ENCODE data around the gene PLEK2. TPM values are rescaled to one million over a fixed set of nuclear protein-coding genes. Genes with fewer than 3 reads are reported as not detected.
"Not testable (repeated sequence)": the region's sequence is repeated elsewhere in the genome, so short reads cannot be mapped to it uniquely, and the experiment has no call there.

Gene PLEK2
- total RNA-seq, 1 experiment from 2014 or later, result 9.1 TPM

DNA sequence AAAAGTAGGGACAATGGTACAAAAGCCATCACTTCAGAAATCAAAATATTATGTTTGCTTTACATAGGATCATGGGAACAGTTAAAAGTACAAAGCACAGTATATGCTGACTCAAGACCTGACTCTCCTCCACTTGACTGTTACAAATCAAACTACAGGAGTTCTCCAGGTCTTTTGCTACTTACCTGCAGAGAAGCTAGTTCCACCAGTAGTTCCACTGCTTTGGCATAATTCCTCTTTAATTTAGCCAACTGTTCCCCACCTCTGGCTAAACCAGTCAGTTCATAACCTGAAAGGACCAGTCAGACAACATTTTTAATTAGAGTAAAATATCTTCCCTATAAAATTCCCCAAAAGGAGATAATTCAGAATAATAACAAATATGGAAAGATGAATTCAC, 66.4 kb downstream of the PLEK2 start:
- no peaks in the 10 kb centered on the region for H3K27me3 ChIP-seq (ENCODE audit: control insufficient read depth, insufficient read depth, low read length)
- intact Hi-C loops (cut with micrococcal nuclease; ENCODE audit: unreplicated experiment), result no loop called here
- ATAC-seq (no peak), DNase-seq (ENCODE audit: low read depth, low spot score) (no peak)
- no TSS peak for BruUV-seq (replicated peaks)
- ChIA-PET CTCF (no interaction called here), POLR2A (no interaction called here)
- no peak for TF ChIP-seq POLR2AphosphoS5 (IDR thresholded peaks at IDR 0.05; ENCODE audit: low read depth, low read length)
- TF ChIP-seq CTCF (IDR thresholded peaks at IDR 0.05), result no peak
- no peak for TF ChIP-seq SIN3A (IDR thresholded peaks at IDR 0.05; ENCODE audit: borderline replicate concordance, insufficient read depth, low read depth, low read length)
- TF ChIP-seq TCF7L2 (IDR thresholded peaks at IDR 0.05; ENCODE audit: low read depth, low read length), result no peak
- TF ChIP-seq REST (IDR thresholded peaks at IDR 0.05; ENCODE audit: insufficient read depth in 1 of 2, low read depth in 2 of 2, low read length in 1 of 2), result no peak
- no peaks in the 10 kb centered on the region for H3K9me3 ChIP-seq (ENCODE audit: control insufficient read depth, insufficient read depth, low read depth, low read length)
- no peak overlapping the region for H3K27ac ChIP-seq (ENCODE audit: low read length)
- H3K4me1 ChIP-seq (ENCODE audit: control insufficient read depth, insufficient read depth, low read length), result no peaks in the 10 kb centered on the region
- peaks cover 19% of the 10 kb centered on the region for H3K36me3 ChIP-seq (ENCODE audit: control insufficient read depth, insufficient read depth, low read length)
- in situ Hi-C loops (cut with HindIII; ENCODE audit: low pct_unique_long_range_greater_than_20kb, low sequenced_read_pairs), result no loop called here
- H3K4me3 ChIP-seq (ENCODE audit: low read depth in 2 of 2, low read length in 2 of 2), result no peak overlapping the region

DNA sequence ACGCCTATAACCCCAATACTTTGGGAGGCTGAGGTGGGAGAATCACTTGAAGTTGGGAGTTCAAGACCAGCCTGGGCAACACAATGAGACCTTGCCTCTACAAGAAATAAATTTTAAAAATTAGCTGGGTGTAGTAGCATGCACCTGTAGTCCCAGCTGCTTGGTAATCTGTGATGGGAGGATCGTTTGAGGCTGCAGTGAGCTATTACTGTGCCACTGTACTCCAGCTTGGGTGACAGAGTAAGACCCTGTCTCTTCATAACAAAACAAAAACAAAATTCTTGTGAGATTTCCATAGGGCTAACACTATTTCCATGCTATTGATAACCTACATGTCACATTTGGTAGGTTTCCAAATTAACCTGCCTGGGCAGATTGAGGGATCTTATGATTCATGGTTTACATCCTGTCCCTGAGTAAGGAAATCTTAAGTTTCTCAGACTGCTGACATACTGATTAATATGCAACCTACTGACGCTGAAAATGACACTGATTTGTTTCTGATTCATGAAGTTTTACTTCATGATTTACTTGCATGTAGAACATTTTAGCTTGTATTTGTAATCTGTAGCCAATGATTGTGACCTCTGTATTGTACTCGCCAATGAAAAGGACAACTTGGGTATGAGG, 68.2 kb downstream of the PLEK2 start:
- TF ChIP-seq SIN3A (IDR thresholded peaks at IDR 0.05; ENCODE audit: borderline replicate concordance, insufficient read depth, low read depth, low read length) (no peak), CTCF (IDR thresholded peaks at IDR 0.05) (no peak), TCF7L2 (IDR thresholded peaks at IDR 0.05; ENCODE audit: low read depth, low read length) (no peak), REST (IDR thresholded peaks at IDR 0.05; ENCODE audit: insufficient read depth in 1 of 2, low read depth in 2 of 2, low read length in 1 of 2) (no peak), POLR2AphosphoS5 (IDR thresholded peaks at IDR 0.05; ENCODE audit: low read depth, low read length) (no peak)
- POLR2A ChIA-PET, result interaction anchor here (0.7 kb wide), 1 partner anchor 91 kb away, joined by 6 read pairs; no protein-coding TSS in a partner anchor
- H3K27ac ChIP-seq (ENCODE audit: low read length), result no peak overlapping the region
- no peak for DNase-seq (ENCODE audit: low read depth, low spot score)
- H3K9me3 ChIP-seq (ENCODE audit: control insufficient read depth, insufficient read depth, low read depth, low read length), result no peaks in the 10 kb centered on the region
- no peak overlapping the region for H3K4me3 ChIP-seq (ENCODE audit: low read depth in 2 of 2, low read length in 2 of 2)
- no peaks in the 10 kb centered on the region for H3K4me1 ChIP-seq (ENCODE audit: control insufficient read depth, insufficient read depth, low read length)
- peaks cover 11% of the 10 kb centered on the region for H3K36me3 ChIP-seq (ENCODE audit: control insufficient read depth, insufficient read depth, low read length)
- BruUV-seq (replicated peaks), result no TSS peak
- no peaks in the 10 kb centered on the region for H3K27me3 ChIP-seq (ENCODE audit: control insufficient read depth, insufficient read depth, low read length)
- intact Hi-C loops (cut with micrococcal nuclease; ENCODE audit: unreplicated experiment), result no loop called here
- ATAC-seq, result no peak
- CTCF ChIA-PET, result no interaction called here
- in situ Hi-C loops (cut with HindIII; ENCODE audit: low pct_unique_long_range_greater_than_20kb, low sequenced_read_pairs), result no loop called here

DNA sequence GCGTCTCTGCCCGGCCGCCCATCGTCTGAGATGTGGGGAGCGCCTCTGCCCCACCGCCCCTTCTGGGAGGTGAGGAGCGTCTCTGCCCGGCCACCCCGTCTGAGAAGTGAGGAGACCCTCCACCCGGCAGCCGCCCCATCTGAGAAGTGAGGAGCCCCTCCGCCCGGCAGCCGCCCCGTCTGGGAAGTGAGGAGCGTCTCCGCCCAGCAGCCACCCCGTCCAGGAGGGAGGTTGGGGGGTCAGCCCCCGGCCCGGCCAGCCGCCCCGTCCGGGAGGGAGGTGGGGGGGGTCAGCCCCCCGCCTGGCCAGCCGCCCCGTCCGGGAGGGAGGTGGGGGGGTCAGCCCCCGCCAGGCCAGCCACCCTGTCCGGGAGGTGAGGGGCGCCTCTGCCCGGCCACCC, 70.7 kb downstream of the PLEK2 start:
- H3K4me1 ChIP-seq (ENCODE audit: control insufficient read depth, insufficient read depth, low read length); in situ Hi-C loops (cut with HindIII; ENCODE audit: low pct_unique_long_range_greater_than_20kb, low sequenced_read_pairs); H3K9me3 ChIP-seq (ENCODE audit: control insufficient read depth, insufficient read depth, low read depth, low read length); DNase-seq (ENCODE audit: low read depth, low spot score); intact Hi-C loops (cut with micrococcal nuclease; ENCODE audit: unreplicated experiment); POLR2A ChIA-PET; CTCF ChIA-PET; ATAC-seq; H3K27me3 ChIP-seq (ENCODE audit: control insufficient read depth, insufficient read depth, low read length); H3K4me3 ChIP-seq (ENCODE audit: low read depth in 2 of 2, low read length in 2 of 2); H3K27ac ChIP-seq (ENCODE audit: low read length); BruUV-seq (replicated peaks): not testable (repeated sequence)
- peaks cover 20% of the 10 kb centered on the region for H3K36me3 ChIP-seq (ENCODE audit: control insufficient read depth, insufficient read depth, low read length)

All from Panc1 (cell line).